TTC549 (cell line): ENCODE measurements around the gene NMBR.
"Not testable (repeated sequence)": the region's sequence is repeated elsewhere in the genome, so short reads cannot be mapped to it uniquely, and the experiment has no call there.

Experiments used
- FAIRE-seq: peaks from 2 replicates; lab custom pipeline; 2012; peaks lifted over from hg19 to GRCh38; lab: Jason Lieb, UNC

Gene NMBR

GRCh38 chr6:142058551-142059290 is 88.2 kb downstream of the NMBR start:
- no peak for FAIRE-seq

DNA sequence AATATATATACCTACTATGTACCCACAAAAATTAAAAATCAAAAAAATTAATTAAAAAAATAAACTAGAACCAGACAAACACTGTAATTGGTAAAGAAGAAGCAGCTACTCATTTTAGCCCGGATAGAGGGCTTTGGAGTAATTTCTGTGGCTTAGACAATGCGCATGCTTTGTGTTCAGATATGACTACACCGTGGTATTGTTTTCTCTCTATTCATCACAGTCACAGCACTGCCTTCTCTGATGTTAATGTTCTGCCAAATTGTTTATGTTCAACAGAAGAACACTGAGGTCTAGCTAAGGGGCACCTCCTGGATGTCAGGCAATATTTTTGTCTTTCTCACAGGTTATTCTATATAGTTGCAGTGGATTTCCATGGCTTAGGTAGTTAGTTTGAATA is 91.7 kb downstream of the NMBR start:
- FAIRE-seq: no peak

- FAIRE-seq: no peak
Measured at GRCh38 chr6:142051404-142051803, 95.5 kb downstream of the NMBR start.

- no peak for FAIRE-seq
Measured at GRCh38 chr6:142048593-142048980, 98.3 kb downstream of the NMBR start.

GRCh38 chr6:142047934-142048592 is 98.9 kb downstream of the NMBR start:
- FAIRE-seq: no peak

DNA sequence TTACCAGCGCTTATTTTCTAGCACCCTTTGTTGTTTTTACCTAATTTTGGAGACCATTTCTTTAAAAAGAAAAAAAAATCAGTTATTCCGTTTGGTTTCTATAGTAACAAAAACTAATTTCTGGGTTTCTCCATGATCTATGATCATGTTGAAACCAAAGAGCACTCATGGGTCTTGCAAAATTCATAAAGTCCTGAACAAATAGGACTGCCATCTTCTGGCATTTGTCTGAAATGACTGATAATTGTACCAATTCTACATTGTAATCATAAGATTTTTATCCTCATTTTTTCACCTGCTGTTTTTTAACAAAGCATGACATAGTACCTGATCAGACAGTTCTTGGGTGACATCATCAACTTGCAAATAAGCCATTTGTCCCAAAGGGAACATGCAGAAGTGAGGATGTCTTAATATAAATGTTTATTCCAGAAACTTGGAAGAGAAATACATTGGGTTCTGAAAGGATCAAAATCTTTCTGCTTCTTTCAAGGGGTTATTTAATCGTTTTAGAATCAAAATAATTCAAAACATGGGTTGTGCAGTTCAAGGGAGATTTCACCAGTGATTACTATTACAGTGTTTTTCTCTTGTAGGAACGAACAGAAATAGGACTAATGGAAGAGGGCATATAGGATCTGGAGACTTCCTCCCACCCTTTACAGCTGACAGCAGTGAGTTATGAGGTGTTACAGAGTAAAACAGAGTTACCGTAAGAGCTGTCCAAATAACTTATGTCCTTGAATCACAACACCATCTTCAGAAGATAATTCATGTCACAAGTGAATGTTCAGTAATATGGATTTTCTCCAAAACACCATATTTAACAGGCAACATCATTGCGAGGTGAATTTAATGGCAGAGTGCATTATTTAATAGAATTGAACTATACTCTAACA is 101.3 kb downstream of the NMBR start:
- FAIRE-seq: no peak

DNA sequence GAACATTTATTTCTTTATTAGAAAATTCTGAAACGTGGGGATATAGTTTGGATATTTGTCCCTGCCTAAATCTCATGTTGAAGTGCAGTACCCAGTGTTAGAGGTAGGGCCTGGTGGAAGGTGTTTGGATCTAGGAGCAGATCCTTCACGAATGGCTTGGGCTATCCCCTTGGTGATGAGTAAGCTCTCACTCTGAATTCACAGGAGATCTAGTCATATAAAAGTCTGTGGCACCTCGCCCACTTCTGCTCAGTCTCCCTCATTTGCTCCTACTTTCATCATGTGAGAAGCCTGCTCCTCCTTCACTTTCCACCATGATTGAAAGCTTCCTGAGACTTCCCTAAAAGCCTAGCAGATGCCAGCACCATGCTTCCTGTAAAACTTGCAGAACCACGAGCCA is 111.0 kb downstream of the NMBR start:
- no peak for FAIRE-seq

- no peak for FAIRE-seq
Measured at GRCh38 chr6:142031035-142031434, 115.9 kb downstream of the NMBR start.

GRCh38 chr6:142030115-142030619 is 116.8 kb downstream of the NMBR start:
- FAIRE-seq: no peak

- FAIRE-seq: no peak
Measured at GRCh38 chr6:142028527-142028926, 118.4 kb downstream of the NMBR start.

- not testable (repeated sequence) for FAIRE-seq
Measured at GRCh38 chr6:142027804-142028203, 119.1 kb downstream of the NMBR start.

GRCh38 chr6:142027074-142027473 is 119.8 kb downstream of the NMBR start:
- FAIRE-seq: no peak

DNA sequence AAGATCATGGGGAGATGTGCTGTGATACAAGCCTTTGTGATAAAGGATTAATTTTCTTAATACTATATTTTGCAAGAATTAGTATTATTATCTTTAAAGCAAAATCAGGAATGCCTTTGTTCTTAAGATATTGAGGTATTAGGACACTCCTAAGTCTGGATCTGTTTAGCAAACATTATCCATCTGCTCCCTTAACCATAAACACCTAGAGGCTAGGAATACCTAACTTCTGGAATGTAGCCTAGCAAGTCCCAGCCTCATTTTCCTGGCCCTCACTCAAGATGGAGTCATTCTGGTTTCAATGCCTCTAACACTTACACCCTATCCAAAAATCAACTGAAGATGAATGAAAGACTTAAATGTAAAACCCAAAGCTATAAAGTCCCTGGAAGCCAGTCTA is 120.5 kb downstream of the NMBR start:
- no peak for FAIRE-seq
